GM18861 (cell line): ENCODE measurements around the gene PTPRM.
"Not testable (repeated sequence)": the region's sequence is repeated elsewhere in the genome, so short reads cannot be mapped to it uniquely, and the experiment has no call there.

Experiments used
- ATAC-seq: cut with Tn5 transposase; IDR thresholded peaks from one replicate; pipeline ENCODE4 v1.9.1; 2021; ENCODE audit not compliant: unreplicated experiment

PTPRM gene

GRCh38 chr18:7721532-7721931 lies 154.4 kb downstream of the PTPRM start:
- no peak for ATAC-seq

- ATAC-seq, result no peak
These were observed 155.8 kb downstream of the PTPRM start for GRCh38 chr18:7722955-7723354.

- no peak for ATAC-seq
These were observed 156.4 kb downstream of the PTPRM start for GRCh38 chr18:7723558-7723957.

- no peak for ATAC-seq
These were observed 158.4 kb downstream of the PTPRM start for GRCh38 chr18:7725473-7725872.

- ATAC-seq, result no peak
These were observed 158.8 kb downstream of the PTPRM start for GRCh38 chr18:7725897-7726296.

- ATAC-seq, result no peak
These were observed 159.4 kb downstream of the PTPRM start for GRCh38 chr18:7726522-7726921.

- no peak for ATAC-seq
These were observed 160.4 kb downstream of the PTPRM start for GRCh38 chr18:7727361-7728076.

- no peak for ATAC-seq
These were observed 161.2 kb downstream of the PTPRM start for GRCh38 chr18:7728297-7728696.

GRCh38 chr18:7729868-7730267 lies 162.8 kb downstream of the PTPRM start:
- no peak for ATAC-seq

GRCh38 chr18:7730682-7731081 lies 163.6 kb downstream of the PTPRM start:
- no peak for ATAC-seq

- ATAC-seq, result no peak
These were observed 166.5 kb downstream of the PTPRM start for GRCh38 chr18:7733642-7734041.

- no peak for ATAC-seq
These were observed 168.1 kb downstream of the PTPRM start for GRCh38 chr18:7735196-7735595.

GRCh38 chr18:7735626-7736175 lies 168.6 kb downstream of the PTPRM start:
- no peak for ATAC-seq

- not testable (repeated sequence) for ATAC-seq
These were observed 169.4 kb downstream of the PTPRM start for GRCh38 chr18:7736526-7736925.

- no peak for ATAC-seq
These were observed 170.4 kb downstream of the PTPRM start for GRCh38 chr18:7737550-7737949.

GRCh38 chr18:7740821-7741220 lies 173.7 kb downstream of the PTPRM start:
- ATAC-seq, result no peak

- no peak for ATAC-seq
These were observed 174.5 kb downstream of the PTPRM start for GRCh38 chr18:7741640-7742039.

GRCh38 chr18:7742224-7742623 lies 175.1 kb downstream of the PTPRM start:
- ATAC-seq, result no peak

GRCh38 chr18:7743256-7743655 lies 176.1 kb downstream of the PTPRM start:
- no peak for ATAC-seq

GRCh38 chr18:7746106-7746505 lies 179.0 kb downstream of the PTPRM start:
- no peak for ATAC-seq

- ATAC-seq, result no peak
These were observed 181.3 kb downstream of the PTPRM start for GRCh38 chr18:7748251-7749007.

- ATAC-seq, result no peak
These were observed 181.9 kb downstream of the PTPRM start for GRCh38 chr18:7749008-7749405.
